GM12892 (cell line): ENCODE data around the gene IGSF21.

Experiments
- POLR2A ChIP-seq: IDR thresholded peaks from 2 replicates; pipeline ENCODE4 v1.6.1; 2011; ENCODE audit warnings: low read depth, low read length, control low read depth
- POLR2AphosphoS5 ChIP-seq: IDR thresholded peaks from 2 replicates; pipeline ENCODE4 v1.6.1; 2011; ENCODE audit warnings: low read depth, low read length, control low read depth
- TAF1 ChIP-seq: IDR thresholded peaks from 2 replicates; pipeline ENCODE4 v1.6.1; 2011; ENCODE audit warnings: low read depth, mild to moderate bottlenecking, control low read depth, low read length, borderline replicate concordance

- TF ChIP-seq POLR2AphosphoS5, result no peak
- TF ChIP-seq POLR2A, result no peak
- TF ChIP-seq TAF1, result no peak
Observed at GRCh38 chr1:18332576-18332975, 225.0 kb downstream of the IGSF21 start.
